Measurements from ENCODE around the gene JAKMIP2. TPM values are rescaled to one million over a fixed set of nuclear protein-coding genes. Genes with fewer than 3 reads are reported as not detected.
"Not testable (repeated sequence)": the region's sequence is repeated elsewhere in the genome, so short reads cannot be mapped to it uniquely, and the experiment has no call there.

Gene JAKMIP2
- total and polyA plus RNA-seq, 2 donors from 2014 or later = 0.38 to 0.71 TPM

DNA sequence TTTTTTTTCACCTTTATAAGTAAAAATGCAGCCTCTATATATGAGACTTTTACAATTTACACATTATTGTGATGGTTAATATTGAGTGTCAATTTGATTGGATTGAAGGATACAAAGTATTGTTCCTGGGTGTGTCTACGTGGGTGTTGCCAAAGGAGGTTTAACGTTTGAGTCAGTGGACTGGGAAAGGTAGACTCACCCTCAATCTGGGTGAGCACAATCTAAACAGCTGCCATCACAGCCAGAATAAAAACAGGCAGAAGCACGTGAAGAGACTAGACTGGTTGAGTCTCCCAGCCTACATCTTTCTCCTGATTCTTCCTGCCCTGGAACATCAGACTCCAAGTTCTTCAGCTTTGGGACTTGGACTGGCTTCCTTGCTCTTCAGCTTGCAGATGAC, 139.9 kb downstream of the JAKMIP2 start:
- H3K9me3 ChIP-seq (ENCODE audit: control insufficient read depth in 2 of 3, insufficient read depth in 1 of 3, low read length in 3 of 3) = no peaks in the 10 kb centered on the region
- H3K9ac ChIP-seq (ENCODE audit: low read length in 3 of 3) = no peak overlapping the region
- no peaks in the 10 kb centered on the region for H3K36me3 ChIP-seq (ENCODE audit: control insufficient read depth in 2 of 3, insufficient read depth in 3 of 3, low read length in 3 of 3)
- TF ChIP-seq, protein P1, sequence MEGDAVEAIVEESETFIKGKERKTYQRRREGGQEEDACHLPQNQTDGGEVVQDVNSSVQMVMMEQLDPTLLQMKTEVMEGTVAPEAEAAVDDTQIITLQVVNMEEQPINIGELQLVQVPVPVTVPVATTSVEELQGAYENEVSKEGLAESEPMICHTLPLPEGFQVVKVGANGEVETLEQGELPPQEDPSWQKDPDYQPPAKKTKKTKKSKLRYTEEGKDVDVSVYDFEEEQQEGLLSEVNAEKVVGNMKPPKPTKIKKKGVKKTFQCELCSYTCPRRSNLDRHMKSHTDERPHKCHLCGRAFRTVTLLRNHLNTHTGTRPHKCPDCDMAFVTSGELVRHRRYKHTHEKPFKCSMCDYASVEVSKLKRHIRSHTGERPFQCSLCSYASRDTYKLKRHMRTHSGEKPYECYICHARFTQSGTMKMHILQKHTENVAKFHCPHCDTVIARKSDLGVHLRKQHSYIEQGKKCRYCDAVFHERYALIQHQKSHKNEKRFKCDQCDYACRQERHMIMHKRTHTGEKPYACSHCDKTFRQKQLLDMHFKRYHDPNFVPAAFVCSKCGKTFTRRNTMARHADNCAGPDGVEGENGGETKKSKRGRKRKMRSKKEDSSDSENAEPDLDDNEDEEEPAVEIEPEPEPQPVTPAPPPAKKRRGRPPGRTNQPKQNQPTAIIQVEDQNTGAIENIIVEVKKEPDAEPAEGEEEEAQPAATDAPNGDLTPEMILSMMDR (IDR thresholded peaks at IDR 0.05; ENCODE audit: borderline replicate concordance, extremely low read depth, insufficient read depth) = no peak
- DNase-seq (no peak), FAIRE-seq (no peak)
- no peak overlapping the region for H3K27ac ChIP-seq (ENCODE audit: low read depth in 2 of 2, low read length in 2 of 2)
- H3K27me3 ChIP-seq (ENCODE audit: control insufficient read depth, insufficient read depth, low read length) = no peaks in the 10 kb centered on the region
- H3K4me3 ChIP-seq (ENCODE audit: low read length in 3 of 3) = no peak overlapping the region
- intact Hi-C loops (cut with DNase I) = no loop called here
- H3K4me1 ChIP-seq (ENCODE audit: control insufficient read depth in 2 of 3, insufficient read depth in 2 of 3, low read depth in 1 of 3, low read length in 3 of 3) = no peaks in the 10 kb centered on the region

DNA sequence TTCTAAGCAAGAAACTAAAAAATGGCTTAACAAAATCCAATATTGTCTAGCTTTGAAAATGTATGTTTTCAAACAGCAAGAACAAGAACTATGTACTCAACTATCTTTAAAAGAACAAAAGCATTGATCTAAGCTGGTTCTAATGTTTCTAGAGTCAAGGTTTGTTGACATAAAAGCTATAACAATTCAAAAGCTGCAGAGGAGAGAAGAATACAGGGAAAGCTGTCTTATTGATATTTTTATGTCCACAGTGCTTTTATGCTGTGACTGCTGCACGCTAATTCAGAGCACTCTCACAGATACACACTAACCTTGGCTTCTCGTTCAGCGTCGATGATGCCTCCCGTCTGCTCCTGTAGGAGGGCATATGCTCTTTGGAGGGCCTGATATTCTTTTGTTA, 143.2 kb downstream of the JAKMIP2 start:
- intact Hi-C loops (cut with DNase I) = no loop called here
- H3K4me3 ChIP-seq (ENCODE audit: low read length in 3 of 3) = no peak overlapping the region
- H3K4me1 ChIP-seq (ENCODE audit: control insufficient read depth in 2 of 3, insufficient read depth in 2 of 3, low read depth in 1 of 3, low read length in 3 of 3) = no peaks in the 10 kb centered on the region
- no peak overlapping the region for H3K9ac ChIP-seq (ENCODE audit: low read length in 3 of 3)
- no peaks in the 10 kb centered on the region for H3K27me3 ChIP-seq (ENCODE audit: control insufficient read depth, insufficient read depth, low read length)
- TF ChIP-seq, protein P1 (IDR thresholded peaks at IDR 0.05; ENCODE audit: borderline replicate concordance, extremely low read depth, insufficient read depth) = no peak
- DNase-seq (no peak), FAIRE-seq (no peak)
- H3K9me3 ChIP-seq (ENCODE audit: control insufficient read depth in 2 of 3, insufficient read depth in 1 of 3, low read length in 3 of 3) = no peaks in the 10 kb centered on the region
- no peak overlapping the region for H3K27ac ChIP-seq (ENCODE audit: low read depth in 2 of 2, low read length in 2 of 2)
- H3K36me3 ChIP-seq (ENCODE audit: control insufficient read depth in 2 of 3, insufficient read depth in 3 of 3, low read length in 3 of 3) = no peaks in the 10 kb centered on the region

DNA sequence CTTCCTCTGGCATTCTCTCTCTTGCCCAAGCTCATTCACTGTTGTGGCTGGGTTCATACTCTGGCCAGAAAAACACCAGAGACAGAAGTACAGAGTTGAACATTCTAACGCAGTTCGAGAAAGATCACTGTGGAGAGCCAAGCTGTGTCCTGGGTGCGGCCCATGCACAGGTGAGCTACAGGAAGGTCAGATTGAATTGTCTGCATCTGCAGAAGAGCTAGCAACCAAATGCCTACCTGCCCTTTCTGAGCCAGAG, 145.9 kb downstream of the JAKMIP2 start:
- Histone ChIP-seq H3K4me3 (ENCODE audit: low read length in 3 of 3) (no peak overlapping the region), H3K9me3 (ENCODE audit: control insufficient read depth in 2 of 3, insufficient read depth in 1 of 3, low read length in 3 of 3) (no peaks in the 10 kb centered on the region), H3K27me3 (ENCODE audit: control insufficient read depth, insufficient read depth, low read length) (no peaks in the 10 kb centered on the region), H3K36me3 (ENCODE audit: control insufficient read depth in 2 of 3, insufficient read depth in 3 of 3, low read length in 3 of 3) (no peaks in the 10 kb centered on the region), H3K4me1 (ENCODE audit: control insufficient read depth in 2 of 3, insufficient read depth in 2 of 3, low read depth in 1 of 3, low read length in 3 of 3) (no peaks in the 10 kb centered on the region), H3K27ac (ENCODE audit: low read depth in 2 of 2, low read length in 2 of 2) (no peak overlapping the region), H3K9ac (ENCODE audit: low read length in 3 of 3) (no peak overlapping the region)
- no peak for FAIRE-seq
- TF ChIP-seq, protein P1 (IDR thresholded peaks at IDR 0.05; ENCODE audit: borderline replicate concordance, extremely low read depth, insufficient read depth) = no peak
- intact Hi-C loops (cut with DNase I) = no loop called here
- no peak for DNase-seq

DNA sequence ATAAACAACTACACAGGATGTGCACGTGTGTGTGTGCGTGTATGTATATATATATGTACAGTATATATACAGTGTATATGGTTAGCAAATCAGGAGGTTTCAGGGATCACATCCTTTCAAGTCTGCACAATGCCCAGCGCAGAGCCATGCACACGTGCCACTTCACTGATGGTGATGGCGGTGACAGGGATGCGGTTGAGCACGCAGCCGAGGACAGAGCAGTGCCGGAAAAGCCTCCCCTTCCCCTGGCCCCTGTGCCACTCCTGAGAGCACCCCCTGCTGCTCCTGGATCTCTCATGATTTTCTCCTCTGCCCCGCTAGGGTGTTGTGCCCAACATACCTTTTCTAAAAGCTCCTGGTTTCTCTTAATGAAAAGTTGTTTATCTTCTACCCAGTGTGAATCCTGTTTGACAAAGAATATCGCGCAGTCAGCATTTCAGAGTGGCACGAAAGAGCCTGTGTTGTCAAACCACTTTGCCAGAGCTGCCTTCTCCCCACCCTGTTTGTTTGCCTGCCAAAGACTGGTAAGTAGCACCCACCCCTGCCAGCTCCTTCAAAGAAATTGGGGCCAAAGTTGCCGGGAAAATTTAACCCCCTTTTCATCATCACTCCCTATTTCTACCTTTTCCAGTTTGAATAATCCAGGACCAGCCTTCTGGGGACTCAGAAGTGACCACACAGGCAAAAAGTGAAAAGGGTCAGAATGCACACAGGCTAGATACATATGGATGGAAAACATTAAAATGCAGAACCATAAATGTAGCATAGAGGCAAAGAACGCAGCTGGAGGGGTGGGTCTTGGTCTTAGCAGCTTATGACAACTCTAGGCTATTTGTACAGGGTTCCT, 146.4 kb downstream of the JAKMIP2 start:
- intact Hi-C loops (cut with DNase I) = no loop called here
- no peaks in the 10 kb centered on the region for H3K27me3 ChIP-seq (ENCODE audit: control insufficient read depth, insufficient read depth, low read length)
- H3K36me3 ChIP-seq (ENCODE audit: control insufficient read depth in 2 of 3, insufficient read depth in 3 of 3, low read length in 3 of 3) = no peaks in the 10 kb centered on the region
- TF ChIP-seq, protein P1 (IDR thresholded peaks at IDR 0.05; ENCODE audit: borderline replicate concordance, extremely low read depth, insufficient read depth) = no peak
- H3K9me3 ChIP-seq (ENCODE audit: control insufficient read depth in 2 of 3, insufficient read depth in 1 of 3, low read length in 3 of 3) = no peaks in the 10 kb centered on the region
- DNase-seq (no peak), FAIRE-seq (no peak)
- H3K27ac ChIP-seq (ENCODE audit: low read depth in 2 of 2, low read length in 2 of 2) = no peak overlapping the region
- H3K4me3 ChIP-seq (ENCODE audit: low read length in 3 of 3) = no peak overlapping the region
- H3K4me1 ChIP-seq (ENCODE audit: control insufficient read depth in 2 of 3, insufficient read depth in 2 of 3, low read depth in 1 of 3, low read length in 3 of 3) = no peaks in the 10 kb centered on the region
- H3K9ac ChIP-seq (ENCODE audit: low read length in 3 of 3) = no peak overlapping the region

DNA sequence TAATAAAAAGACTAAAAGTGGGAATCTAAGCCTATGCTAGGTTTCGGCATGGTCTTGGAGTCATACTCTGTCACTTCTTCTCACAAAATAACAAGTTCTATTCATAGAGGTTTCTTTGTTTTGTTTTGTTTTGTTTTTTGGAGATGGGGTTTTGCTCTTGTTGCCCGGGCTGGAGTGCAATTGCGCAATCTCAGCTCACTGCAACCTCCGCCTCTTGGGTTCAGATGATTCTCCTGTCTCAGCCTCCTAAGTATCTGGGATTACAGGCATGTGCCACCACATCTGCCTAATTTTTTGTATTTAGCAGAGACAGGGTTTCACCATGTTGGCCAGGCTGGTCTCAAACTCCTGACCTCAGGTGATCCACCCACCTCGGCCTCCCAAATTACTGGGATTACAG, 147.1 kb downstream of the JAKMIP2 start:
- intact Hi-C loops (cut with DNase I); DNase-seq; H3K9me3 ChIP-seq (ENCODE audit: control insufficient read depth in 2 of 3, insufficient read depth in 1 of 3, low read length in 3 of 3); H3K27me3 ChIP-seq (ENCODE audit: control insufficient read depth, insufficient read depth, low read length); H3K9ac ChIP-seq (ENCODE audit: low read length in 3 of 3); H3K4me1 ChIP-seq (ENCODE audit: control insufficient read depth in 2 of 3, insufficient read depth in 2 of 3, low read depth in 1 of 3, low read length in 3 of 3); H3K4me3 ChIP-seq (ENCODE audit: low read length in 3 of 3); H3K27ac ChIP-seq (ENCODE audit: low read depth in 2 of 2, low read length in 2 of 2); FAIRE-seq; H3K36me3 ChIP-seq (ENCODE audit: control insufficient read depth in 2 of 3, insufficient read depth in 3 of 3, low read length in 3 of 3): not testable (repeated sequence)

Measured in kidney (tissue), 14 donors.